Stimulated activated CD8-positive, alpha-beta memory T cell treated with anti-CD3 and anti-CD28 coated beads, Interleukin-15, amount 100 ng/mL, for 1 hour (primary cell): ENCODE results near the gene HID1.
"Not testable (repeated sequence)": the region's sequence is repeated elsewhere in the genome, so short reads cannot be mapped to it uniquely, and the experiment has no call there.

Experiments used
- DNase-seq: peaks from one replicate; pipeline ENCODE4 v3.0.0-alpha.2; 2020; ENCODE audit warnings: low read depth

The HID1 gene

DNA sequence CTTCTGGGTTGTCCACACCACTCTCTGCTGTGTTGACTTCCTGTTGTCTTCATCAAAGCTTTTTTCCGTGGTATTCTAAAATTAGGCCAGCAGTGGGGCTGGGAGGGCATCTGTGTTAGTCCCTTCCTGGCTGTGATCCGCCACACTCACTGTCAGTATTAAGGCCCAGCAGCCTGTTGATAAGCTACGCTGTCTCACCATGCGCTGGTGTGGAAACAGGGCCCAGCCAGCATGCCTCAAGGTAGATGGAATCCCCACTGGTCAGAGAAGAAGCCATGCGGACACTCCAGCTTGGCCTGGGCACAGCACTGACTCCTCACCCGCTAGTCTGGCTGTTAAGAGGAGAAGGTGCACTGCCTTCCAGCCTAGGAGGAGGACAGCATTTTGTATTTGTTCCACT lies 26.2 kb upstream of the HID1 start:
- no peak for DNase-seq

DNA sequence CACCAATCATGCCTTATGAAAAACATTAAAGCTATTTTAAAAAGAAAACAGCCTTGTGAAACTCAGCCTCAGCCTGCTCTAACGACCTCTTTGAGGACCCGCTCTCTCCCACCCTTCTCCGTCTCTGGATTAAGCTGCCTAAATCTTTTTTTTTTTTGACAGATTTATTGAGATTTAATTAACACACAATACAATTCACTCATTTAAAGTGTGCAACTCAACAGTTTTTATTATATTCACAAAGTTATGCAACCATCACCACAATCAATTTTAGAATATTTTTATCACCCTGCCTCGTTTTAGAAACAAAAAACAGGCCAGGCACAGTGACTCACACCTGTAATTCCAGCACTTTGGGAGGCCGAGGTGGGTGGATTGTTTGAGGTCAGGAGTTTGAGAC lies 23.3 kb upstream of the HID1 start:
- DNase-seq = no peak

- DNase-seq = no peak
Measured at GRCh38 chr17:74994440-74994839, 21.9 kb upstream of the HID1 start.

DNA sequence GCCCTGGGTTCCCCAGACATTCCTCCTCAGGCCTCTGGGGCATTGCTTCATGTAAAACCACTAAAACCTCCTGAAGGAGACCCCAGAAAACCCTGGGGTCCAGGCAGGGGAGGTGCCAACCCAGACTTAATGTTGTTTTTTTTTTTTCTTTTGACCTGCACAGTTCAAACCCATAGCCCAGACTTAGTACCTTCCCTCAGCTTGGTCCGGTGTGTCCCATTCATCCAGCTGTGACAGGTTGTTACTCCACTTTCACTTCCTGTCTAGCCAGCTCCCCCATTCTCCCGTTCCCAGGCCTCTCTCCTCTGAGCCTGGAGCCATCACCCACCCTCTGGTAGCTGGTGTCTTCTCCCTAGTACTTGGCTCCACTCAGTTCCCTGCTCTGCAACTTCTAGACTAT lies 19.7 kb upstream of the HID1 start:
- DNase-seq = no peak

DNA sequence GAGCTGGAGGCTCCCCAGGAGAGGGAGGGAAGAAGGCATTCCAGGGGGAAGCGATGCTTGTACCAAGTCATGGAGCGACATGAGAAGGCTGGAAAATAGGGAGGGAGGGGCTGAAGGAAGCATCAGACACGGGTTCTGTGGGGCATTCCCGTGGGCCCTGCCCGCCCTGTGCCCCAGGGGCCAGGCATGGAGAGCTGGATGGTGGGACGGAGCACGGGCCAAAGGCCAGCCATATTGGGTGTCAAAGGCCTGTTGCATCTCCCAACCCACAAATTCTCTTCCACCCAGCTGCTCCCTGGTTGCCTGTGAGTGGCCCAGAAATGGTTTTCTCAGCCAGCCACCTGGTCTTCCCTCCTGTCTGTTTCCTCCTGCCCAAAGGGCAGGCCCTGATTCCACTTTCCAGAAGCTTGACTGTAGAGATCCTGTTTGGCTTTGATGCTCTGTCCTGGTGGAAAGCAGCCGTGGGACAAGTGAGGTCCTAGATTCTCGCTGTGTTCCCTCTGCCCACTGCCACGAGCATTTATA lies 18.1 kb upstream of the HID1 start:
- DNase-seq = no peak

- DNase-seq = no peak
Measured at GRCh38 chr17:74987909-74988711, 15.6 kb upstream of the HID1 start.

- peak; percentile 88 for DNase-seq
Measured at GRCh38 chr17:74987418-74987908, 14.9 kb upstream of the HID1 start, which contains the start of gene CDR2L. Gene CDR2L (plus strand): TSS chr17:74987632. CDS start chr17:74988044, 412 bp downstream.

- DNase-seq = no peak
Measured at GRCh38 chr17:74986206-74986576, 13.6 kb upstream of the HID1 start.

DNA sequence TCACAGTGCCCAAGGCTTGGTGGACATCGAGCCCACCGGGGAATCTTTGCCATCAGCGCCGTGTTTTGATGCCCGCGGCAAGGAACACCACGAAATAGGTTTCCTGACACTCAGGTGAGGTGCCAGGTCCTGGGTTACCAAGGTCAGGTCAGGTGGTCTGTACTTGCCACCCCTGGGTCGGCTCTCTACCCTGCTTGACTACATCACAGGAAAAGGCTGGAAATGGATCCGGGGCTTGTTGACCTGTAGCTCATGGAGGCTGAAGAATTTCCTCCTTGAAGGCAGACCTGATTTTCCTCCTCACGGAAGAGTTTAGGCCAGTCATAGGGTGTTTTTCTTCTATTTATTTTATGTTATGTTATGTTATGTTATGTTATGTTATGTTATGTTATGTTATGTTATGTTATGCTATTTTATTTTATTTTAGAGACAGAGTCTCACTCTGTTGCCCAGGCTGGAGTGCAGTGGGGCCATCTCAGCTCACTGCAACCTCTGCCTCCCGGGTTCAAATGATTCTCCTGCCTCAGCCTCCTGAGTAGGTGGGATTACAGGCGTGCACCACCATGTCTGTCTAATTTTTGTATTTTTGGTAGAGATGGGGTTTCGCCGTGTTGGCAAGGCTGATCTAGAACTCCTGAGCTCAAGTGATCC lies 10.2 kb upstream of the HID1 start:
- DNase-seq = not testable (repeated sequence)

- DNase-seq = peak; percentile 44
Measured at GRCh38 chr17:74981979-74982662, 9.6 kb upstream of the HID1 start.

DNA sequence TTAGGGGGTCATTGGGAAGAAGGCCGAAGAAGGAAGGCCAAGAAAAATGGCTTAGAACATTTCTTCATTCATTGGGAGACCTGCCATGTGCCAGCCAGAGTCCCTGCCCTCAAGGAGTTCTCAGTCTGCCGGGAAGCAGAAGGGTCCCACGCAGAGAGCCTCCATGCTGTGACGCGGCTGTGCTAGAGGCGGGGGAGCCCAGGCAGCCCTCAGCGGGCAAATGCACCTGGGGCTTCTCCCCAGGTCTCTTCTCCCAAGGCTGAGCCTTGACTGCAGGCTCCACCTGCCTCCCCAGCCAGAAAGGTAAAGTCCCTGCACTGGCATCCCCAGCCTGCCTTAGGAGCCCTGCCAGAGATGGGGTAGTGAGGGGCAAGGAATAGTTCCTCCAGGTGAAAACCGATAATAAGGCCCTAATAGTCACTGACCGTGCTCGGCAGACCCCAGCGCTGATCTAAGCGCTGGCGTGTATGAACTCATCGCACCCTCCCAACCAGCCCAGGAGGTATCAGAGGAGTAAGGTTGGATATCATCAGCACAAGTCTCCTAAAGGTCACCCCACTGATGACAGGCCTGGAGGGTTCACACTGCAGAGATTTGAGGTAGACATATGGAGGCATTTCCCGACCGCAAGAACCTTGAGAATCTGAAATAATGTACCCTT lies 8.9 kb upstream of the HID1 start:
- DNase-seq = no peak

- no peak for DNase-seq
Measured at GRCh38 chr17:74979408-74980146, 7.0 kb upstream of the HID1 start.

GRCh38 chr17:74978240-74978639 lies 5.7 kb upstream of the HID1 start:
- DNase-seq = no peak

GRCh38 chr17:74977802-74978201 lies 5.2 kb upstream of the HID1 start:
- no peak for DNase-seq

DNA sequence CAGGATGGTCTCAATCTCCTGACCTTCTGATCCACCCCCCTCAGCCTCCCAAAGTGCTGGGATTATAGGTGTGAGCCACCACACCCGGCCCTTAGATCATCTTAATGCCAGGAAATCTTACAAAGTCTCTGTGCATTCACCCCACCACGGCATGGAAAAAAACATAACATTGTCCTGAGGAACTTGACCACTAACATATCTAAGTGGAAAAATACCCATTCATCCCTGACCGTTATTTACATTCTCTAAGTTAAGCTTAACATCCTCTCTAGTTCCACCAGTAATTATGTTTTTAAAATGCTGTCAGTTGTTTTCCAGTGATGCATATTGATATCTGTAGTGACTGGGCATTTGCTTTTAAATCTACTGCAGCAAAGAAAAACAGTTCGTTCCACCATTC lies 3.4 kb upstream of the HID1 start:
- DNase-seq = no peak

DNA sequence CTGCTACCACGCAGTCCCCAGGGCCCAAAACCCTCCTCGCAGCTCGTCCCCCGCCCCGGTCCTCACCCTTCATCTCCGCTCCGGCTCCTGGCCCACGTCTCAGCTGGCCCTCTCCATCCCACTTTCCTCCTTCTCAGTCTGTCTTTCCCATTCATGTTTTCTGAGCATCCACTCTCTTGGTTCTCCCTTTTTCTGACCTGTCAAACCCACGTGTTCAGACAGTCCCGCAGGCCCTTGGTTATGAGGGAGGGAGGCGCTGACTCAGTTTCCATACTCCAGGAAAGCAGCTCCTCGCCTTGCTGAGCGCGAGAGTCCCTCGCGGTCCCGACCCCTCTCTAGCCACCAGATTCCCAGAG lies 392 bp upstream of the HID1 start:
- DNase-seq = no peak

GRCh38 chr17:74971842-74972106 lies 785 bp downstream of the HID1 start:
- DNase-seq = no peak

- DNase-seq = no peak
Measured at GRCh38 chr17:74971069-74971841, 1.3 kb downstream of the HID1 start.

- no peak for DNase-seq
Measured at GRCh38 chr17:74970395-74970794, 2.2 kb downstream of the HID1 start.

- not testable (repeated sequence) for DNase-seq
Measured at GRCh38 chr17:74969501-74969900, 3.1 kb downstream of the HID1 start.

DNA sequence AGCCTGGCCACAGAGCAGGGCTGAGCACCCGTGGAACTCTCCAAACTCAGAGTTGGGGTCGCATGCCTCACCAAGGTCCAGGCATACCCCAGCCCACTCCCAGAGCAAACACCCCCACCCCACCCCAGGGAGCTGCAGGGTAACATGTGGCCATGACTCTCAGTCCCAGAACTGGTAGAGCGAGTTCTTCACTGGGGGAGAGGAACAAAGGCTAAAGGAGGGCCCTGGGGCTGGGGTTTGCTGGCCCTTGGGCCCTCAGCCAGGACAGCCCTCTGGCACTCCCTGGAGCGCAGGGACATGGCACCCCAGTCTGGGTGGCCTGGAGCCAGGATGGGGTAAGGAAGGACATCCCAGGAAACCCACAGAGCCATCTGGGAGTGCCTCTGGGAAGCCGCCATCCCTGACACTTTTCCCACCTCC lies 4.2 kb downstream of the HID1 start:
- DNase-seq = no peak
